Pancreas (tissue), 10 donors: ENCODE measurements around the gene AHCTF1. TPM values are rescaled to one million over a fixed set of nuclear protein-coding genes. Genes with fewer than 3 reads are reported as not detected.
A peak's percentile ranks its signal among the peaks of the same experiment; 100 is the strongest.

Experiments used
- ATAC-seq, 4 donors: fragments of 200-7000 bp; cut with Tn5 transposase; one replicate each; pipeline versions ENCODE4 v1.8.0 to v1.9.1; 2020; ENCODE audit warnings: mild to moderate bottlenecking in 4 of 4, moderate library complexity in 4 of 4
- DNase-seq, 6 donors: peaks; one replicate each; pipeline ENCODE4 v3.0.0-alpha.2; 2020
- FAIRE-seq: peaks from 2 replicates; lab custom pipeline; 2012; peaks lifted over from hg19 to GRCh38; lab: Jason Lieb, UNC
- H3K27ac ChIP-seq, 4 donors: fragments of 200-600 bp; sonication (generic); 1 replicate in 3 of 4; 2 replicates in 1 of 4; pipeline versions ENCODE4 v1.5.0 to v1.8.0; 2020
- H3K27me3 ChIP-seq, 4 donors: fragments of 200-600 bp; one replicate each; pipeline ENCODE4 v1.8.0; 2021
- H3K36me3 ChIP-seq, 3 donors: fragments of 200-600 bp; sonication (generic) in 1 of 3; one replicate each; pipeline versions ENCODE4 v1.5.0 to v1.8.0; 2020 to 2021
- H3K4me1 ChIP-seq, 3 donors: fragments of 200-600 bp; one replicate each; pipeline ENCODE4 v1.8.0; 2021
- H3K4me3 ChIP-seq, 4 donors: fragments of 200-600 bp; sonication (generic) in 2 of 4; one replicate each; pipeline versions ENCODE4 v1.5.0 to v1.8.0; 2020 to 2021
- H3K9me3 ChIP-seq, 4 donors: fragments of 200-600 bp; one replicate each; pipeline ENCODE4 v1.8.0; 2021
- WGBS, 2 donors: extraction: QIAGEN DNeasy Blood & Tissue Kit; methylation state at CpG; one replicate each; pipeline ENCODE4 v1.1.7; 2013; 5-methylcytosine and 5-hydroxymethylcytosine counted together
- intact Hi-C, 3 donors: fragments of 100-400 bp; cut with DNase I; formaldehyde crosslinking; loops; one replicate each; pipeline versions ENCODE4 v1.11.1 to v1.14.2; 2022
- polyA plus RNA-seq, 2 donors: library from polyadenylated mRNA; stranded (reverse); fragments of 200-250 nt; gene quantifications; one replicate each; pipeline ENCODE4 v1.2.3, GENCODE V29; 2013
- total RNA-seq, 6 donors: library from RNA; stranded (reverse); fragmentation: NEBNext Ultra II Directional in 4 of 6; extraction: Animal tissue kit (Norgen Biotek cat#: 25700) in 4 of 6; gene quantifications; one replicate each; pipeline versions ENCODE4 v1.2.1 to v1.2.4, GENCODE V29; 2021 to 2023
- TF ChIP-seq, protein P1 (sequence below), 4 donors: fragments of 200-600 bp; sonication (generic) in 3 of 4; IDR thresholded peaks; one replicate each; pipeline versions ENCODE4 v1.5.0 to v1.8.0; 2021; ENCODE audit warnings: antibody characterized with exemption in 4 of 4
- donor health status: healthy with polysubstance abuse.
- donor health status: DM: no; HTN: no; CAD: no; lungs with moderate emphysema.
- donor health status: DM: no; HTN: no; CAD: no.
- donor health status: control.
- donor health status: control.
- donor health status: Bipolar disorder and iron deficiency.
- donor health status: DM: yes; HTN: yes; CAD: no.
- donor health status: DM: no; HTN: no; CAD: no.
- donor health status: DM: no; HTN: no; CAD: no.
- donor health status: DM: yes; HTN: yes; CAD: no.

Gene AHCTF1
- total and polyA plus RNA-seq, 8 donors = 4.8 to 14.6 (median 11.5) TPM

- FAIRE-seq = no peak
- TF ChIP-seq, protein P1, sequence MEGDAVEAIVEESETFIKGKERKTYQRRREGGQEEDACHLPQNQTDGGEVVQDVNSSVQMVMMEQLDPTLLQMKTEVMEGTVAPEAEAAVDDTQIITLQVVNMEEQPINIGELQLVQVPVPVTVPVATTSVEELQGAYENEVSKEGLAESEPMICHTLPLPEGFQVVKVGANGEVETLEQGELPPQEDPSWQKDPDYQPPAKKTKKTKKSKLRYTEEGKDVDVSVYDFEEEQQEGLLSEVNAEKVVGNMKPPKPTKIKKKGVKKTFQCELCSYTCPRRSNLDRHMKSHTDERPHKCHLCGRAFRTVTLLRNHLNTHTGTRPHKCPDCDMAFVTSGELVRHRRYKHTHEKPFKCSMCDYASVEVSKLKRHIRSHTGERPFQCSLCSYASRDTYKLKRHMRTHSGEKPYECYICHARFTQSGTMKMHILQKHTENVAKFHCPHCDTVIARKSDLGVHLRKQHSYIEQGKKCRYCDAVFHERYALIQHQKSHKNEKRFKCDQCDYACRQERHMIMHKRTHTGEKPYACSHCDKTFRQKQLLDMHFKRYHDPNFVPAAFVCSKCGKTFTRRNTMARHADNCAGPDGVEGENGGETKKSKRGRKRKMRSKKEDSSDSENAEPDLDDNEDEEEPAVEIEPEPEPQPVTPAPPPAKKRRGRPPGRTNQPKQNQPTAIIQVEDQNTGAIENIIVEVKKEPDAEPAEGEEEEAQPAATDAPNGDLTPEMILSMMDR (IDR thresholded peaks at IDR 0.05) = no peak
- H3K4me3 ChIP-seq = no peak overlapping the region
- H3K27me3 ChIP-seq = no peaks in the 10 kb centered on the region
- no peak for DNase-seq
- no peaks in the 10 kb centered on the region for H3K9me3 ChIP-seq
- peaks cover 0 to 8% (median 5%) of the 10 kb centered on the region in 3 donors for H3K4me1 ChIP-seq
- 60 to 64% methylated on average over 2 of the region's 2 CpGs for WGBS, 2 donors
- H3K36me3 ChIP-seq = no peaks in the 10 kb centered on the region
- no peak for ATAC-seq
- intact Hi-C loops = no loop called here
- no peak overlapping the region for H3K27ac ChIP-seq
Measured at GRCh38 chr1:246933893-246934292, 2.1 kb upstream of the AHCTF1 start.

- Histone ChIP-seq H3K27ac (peak overlapping the region in 2 of 4 donors; percentile 91 to 95), H3K9me3 (no peaks in the 10 kb centered on the region), H3K4me3 (peak overlapping the region; percentile 84 to 93 (median 88)), H3K4me1 (peaks cover 0 to 8% (median 5%) of the 10 kb centered on the region in 3 donors), H3K36me3 (no peaks in the 10 kb centered on the region), H3K27me3 (no peaks in the 10 kb centered on the region)
- WGBS, 2 donors = 7 to 8% methylated on average over 8 of the region's 8 CpGs
- ATAC-seq (peak in 1 of 4 donors; percentile 0), FAIRE-seq (no peak), DNase-seq (no peak)
- TF ChIP-seq, protein P1 (IDR thresholded peaks at IDR 0.05) = no peak
- intact Hi-C loops = no loop called here
Measured at GRCh38 chr1:246932366-246932700, 585 bp upstream of the AHCTF1 start.

GRCh38 chr1:246930830-246931548 lies 759 bp downstream of the AHCTF1 start:
- H3K4me3 ChIP-seq = peak overlapping the region; percentile 51 to 93 (median 84)
- DNase-seq (peak; percentile 40 to 83 (median 63)), FAIRE-seq (no peak), ATAC-seq (peak; percentile 1 to 33 (median 24))
- H3K9me3 ChIP-seq = no peaks in the 10 kb centered on the region
- intact Hi-C loops = no loop called here
- H3K27ac ChIP-seq = peak overlapping the region; percentile 49 to 95 (median 90)
- H3K27me3 ChIP-seq = no peaks in the 10 kb centered on the region
- TF ChIP-seq, protein P1 (IDR thresholded peaks at IDR 0.05) = no peak
- peaks cover 0 to 8% (median 5%) of the 10 kb centered on the region in 3 donors for H3K4me1 ChIP-seq
- 0 to 1% methylated on average over 29 to 76 of the region's 76 CpGs for WGBS, 2 donors
- no peaks in the 10 kb centered on the region for H3K36me3 ChIP-seq

- no peak overlapping the region for H3K27ac ChIP-seq
- no peaks in the 10 kb centered on the region for H3K36me3 ChIP-seq
- 97 to 99% methylated on average over 6 of the region's 6 CpGs for WGBS, 2 donors
- H3K27me3 ChIP-seq = no peaks in the 10 kb centered on the region
- no peak overlapping the region for H3K4me3 ChIP-seq
- H3K4me1 ChIP-seq = peaks cover 0 to 20% (median 8%) of the 10 kb centered on the region in 3 donors
- no peaks in the 10 kb centered on the region for H3K9me3 ChIP-seq
- TF ChIP-seq, protein P1 (IDR thresholded peaks at IDR 0.05) = no peak
- intact Hi-C loops = no loop called here
- DNase-seq = no peak
- no peak for FAIRE-seq
- ATAC-seq = no peak
Measured at GRCh38 chr1:246925997-246926626, 5.6 kb downstream of the AHCTF1 start.

- peaks cover 0 to 14% (median 0%) of the 10 kb centered on the region in 3 donors for H3K4me1 ChIP-seq
Measured at GRCh38 chr1:246923900-246924299, 7.8 kb downstream of the AHCTF1 start.

More at GRCh38 chr1:246923900-246924299, 7.8 kb downstream of the AHCTF1 start:
- FAIRE-seq = no peak
- TF ChIP-seq, protein P1 (IDR thresholded peaks at IDR 0.05) = no peak
- DNase-seq = no peak
- intact Hi-C loops = no loop called here
- no peaks in the 10 kb centered on the region for H3K9me3 ChIP-seq
- H3K27ac ChIP-seq = no peak overlapping the region
- H3K36me3 ChIP-seq = no peaks in the 10 kb centered on the region
- 45 to 61% methylated on average over 3 of the region's 3 CpGs for WGBS, 2 donors
- ATAC-seq = peak in 1 of 4 donors; percentile 18
- H3K4me3 ChIP-seq = no peak overlapping the region
- no peaks in the 10 kb centered on the region for H3K27me3 ChIP-seq
